Measurements from ENCODE around the gene WDR75.

The WDR75 gene

DNA sequence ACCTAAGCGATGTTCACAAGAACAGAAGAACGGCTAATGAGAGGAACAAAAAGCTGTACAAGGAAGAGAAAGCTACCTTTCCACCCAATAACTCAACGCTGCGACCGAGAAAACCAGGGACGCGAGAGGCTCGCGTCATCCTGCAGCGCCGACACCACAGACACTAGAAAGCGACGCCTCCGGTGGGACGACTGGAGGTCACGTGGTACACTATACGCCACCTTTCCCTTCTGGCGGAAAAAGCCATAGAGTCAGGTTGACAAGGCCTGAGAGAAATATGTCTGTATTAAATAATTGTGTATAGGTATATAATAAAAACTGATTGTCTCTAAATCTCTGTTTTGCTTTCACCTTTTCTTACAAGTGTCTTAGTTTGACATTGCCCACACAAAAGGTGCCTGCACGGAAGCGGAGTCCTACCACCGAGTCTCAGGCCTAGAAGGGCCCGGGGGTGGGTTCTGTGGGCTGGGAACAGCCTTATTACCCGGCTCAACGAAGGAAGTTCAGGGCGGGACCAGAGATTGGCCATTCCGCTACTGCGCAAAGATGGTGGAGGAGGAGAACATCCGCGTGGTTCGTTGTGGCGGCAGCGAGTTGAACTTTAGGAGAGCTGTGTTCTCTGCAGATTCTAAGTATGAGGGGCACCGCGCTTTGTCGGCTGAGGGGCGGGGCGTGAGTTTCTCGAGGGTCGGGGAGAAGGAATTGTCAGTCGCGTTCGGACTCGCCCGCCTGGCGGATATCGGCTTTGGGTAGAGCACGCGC, at the start of gene WDR75:
TSS of gene WDR75 (plus strand) at position 528 of the 762 bp plus-strand sequence. CDS start at position 547, 19 bp downstream.
- Histone ChIP-seq H3K4me1 (ENCODE audit: control insufficient read depth in 5 of 5, insufficient read depth in 5 of 5, low read length in 5 of 5) (peaks cover 2 to 21% (median 17%) of the 10 kb centered on the region in 5 donors), H3K9me3 (ENCODE audit: control insufficient read depth in 5 of 5, low read length in 5 of 5) (no peaks in the 10 kb centered on the region), H3K27ac (ENCODE audit: low read depth, low read length) (peak within 1 kb of the TSS; percentile 96), H3K9ac (ENCODE audit: low read length in 5 of 5) (peak within 1 kb of the TSS; percentile 81 to 94 (median 91)), H3K36me3 (ENCODE audit: control insufficient read depth in 5 of 5, insufficient read depth in 5 of 5, low read length in 5 of 5) (peaks cover 0 to 5% (median under 1%) of the 10 kb centered on the region in 5 donors), H3K27me3 (ENCODE audit: control insufficient read depth in 5 of 5, insufficient read depth in 4 of 5, low read length in 5 of 5) (no peaks in the 10 kb centered on the region), H3K4me3 (ENCODE audit: low read depth in 1 of 5, low read length in 5 of 5) (peak within 1 kb of the TSS; percentile 86 to 100 (median 95))

DNA sequence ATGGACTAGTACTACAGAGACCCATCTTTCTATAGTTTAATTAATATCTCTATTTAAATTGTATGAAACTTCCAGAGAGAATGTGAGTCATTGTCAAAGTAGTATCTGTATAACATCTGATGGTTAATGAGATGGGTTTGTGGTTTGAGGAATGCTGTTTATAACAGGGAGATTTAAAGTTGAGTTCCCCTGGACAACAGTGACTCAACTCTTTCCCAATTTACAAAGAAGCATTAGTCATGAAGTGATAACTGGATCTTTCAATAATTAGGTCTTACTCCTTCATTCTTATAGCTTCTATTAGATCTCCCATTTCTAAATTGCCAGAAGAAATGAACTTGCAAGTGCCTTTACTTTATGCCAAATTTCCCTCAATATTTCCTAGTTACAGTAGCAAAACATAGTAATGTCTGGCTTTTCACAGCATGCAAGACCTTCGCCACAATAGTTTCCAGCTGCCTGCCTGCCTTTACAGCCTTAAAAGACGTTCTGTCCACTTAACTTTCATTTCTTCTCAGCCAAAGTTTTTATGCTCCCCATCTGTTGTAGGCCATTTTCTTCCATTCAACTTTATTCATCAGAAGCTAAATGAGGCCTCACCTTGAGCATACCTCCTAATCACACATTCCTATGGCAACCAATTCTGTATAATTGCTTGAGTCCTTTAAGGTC, 47.7 kb upstream of the WDR75 start:
- peak overlapping the region in 2 of 5 donors; percentile 25 to 26 for H3K4me3 ChIP-seq (ENCODE audit: low read depth in 1 of 5, low read length in 5 of 5)
- H3K27me3 ChIP-seq (ENCODE audit: control insufficient read depth in 5 of 5, insufficient read depth in 4 of 5, low read length in 5 of 5): no peaks in the 10 kb centered on the region
- H3K36me3 ChIP-seq (ENCODE audit: control insufficient read depth in 5 of 5, insufficient read depth in 5 of 5, low read length in 5 of 5): no peaks in the 10 kb centered on the region
- no peak overlapping the region for H3K9ac ChIP-seq (ENCODE audit: low read length in 5 of 5)
- H3K27ac ChIP-seq (ENCODE audit: low read depth, low read length): peak overlapping the region; percentile 69
- H3K4me1 ChIP-seq (ENCODE audit: control insufficient read depth in 5 of 5, insufficient read depth in 5 of 5, low read length in 5 of 5): peaks cover 0 to 8% (median 0%) of the 10 kb centered on the region in 5 donors
- H3K9me3 ChIP-seq (ENCODE audit: control insufficient read depth in 5 of 5, low read length in 5 of 5): no peaks in the 10 kb centered on the region

DNA sequence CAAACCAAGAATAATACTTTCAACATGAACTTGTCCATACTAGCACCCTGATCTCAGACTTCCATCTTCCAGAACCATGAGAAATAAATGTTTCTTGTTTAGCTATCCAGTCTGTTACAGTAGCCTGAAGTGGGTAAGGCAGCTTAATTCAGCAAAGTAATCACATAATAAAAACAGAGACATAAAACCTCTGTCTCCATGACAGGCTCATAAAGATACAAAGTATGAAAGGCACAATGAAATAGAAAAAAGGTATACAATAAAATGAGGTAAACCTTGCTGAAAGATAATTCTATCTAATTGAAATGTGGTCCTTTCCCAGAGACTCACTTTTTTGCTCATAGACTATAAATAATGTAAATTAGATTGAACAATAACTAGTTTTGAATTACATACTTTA, 46.7 kb upstream of the WDR75 start:
- no peaks in the 10 kb centered on the region for H3K36me3 ChIP-seq (ENCODE audit: control insufficient read depth in 5 of 5, insufficient read depth in 5 of 5, low read length in 5 of 5)
- H3K4me3 ChIP-seq (ENCODE audit: low read depth in 1 of 5, low read length in 5 of 5): no peak overlapping the region
- peak overlapping the region; percentile 69 for H3K27ac ChIP-seq (ENCODE audit: low read depth, low read length)
- peaks cover 0 to 8% (median 0%) of the 10 kb centered on the region in 5 donors for H3K4me1 ChIP-seq (ENCODE audit: control insufficient read depth in 5 of 5, insufficient read depth in 5 of 5, low read length in 5 of 5)
- H3K9ac ChIP-seq (ENCODE audit: low read length in 5 of 5): no peak overlapping the region
- H3K27me3 ChIP-seq (ENCODE audit: control insufficient read depth in 5 of 5, insufficient read depth in 4 of 5, low read length in 5 of 5): no peaks in the 10 kb centered on the region
- H3K9me3 ChIP-seq (ENCODE audit: control insufficient read depth in 5 of 5, low read length in 5 of 5): no peaks in the 10 kb centered on the region

DNA sequence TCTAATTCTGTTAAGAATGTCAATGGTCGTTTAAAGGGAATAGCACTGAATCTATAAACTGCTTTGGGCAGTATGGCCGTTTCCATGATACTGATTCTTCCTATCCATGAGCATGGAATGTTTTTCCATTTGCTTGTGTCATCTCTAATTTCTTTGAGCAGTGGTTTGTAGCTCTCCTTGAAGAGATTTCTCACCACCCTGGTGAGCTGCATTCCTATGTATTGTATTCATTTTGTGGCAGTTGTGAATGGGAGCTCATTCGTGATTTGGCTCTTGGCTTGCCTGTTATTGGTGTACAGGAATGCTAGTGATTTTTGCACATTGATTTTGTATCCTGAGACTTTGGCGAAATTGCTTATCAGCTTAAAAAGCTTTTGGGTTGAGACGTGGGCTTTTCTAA, 38.3 kb upstream of the WDR75 start:
- no peak overlapping the region for H3K4me3 ChIP-seq (ENCODE audit: low read depth in 1 of 5, low read length in 5 of 5)
- no peaks in the 10 kb centered on the region for H3K9me3 ChIP-seq (ENCODE audit: control insufficient read depth in 5 of 5, low read length in 5 of 5)
- H3K27me3 ChIP-seq (ENCODE audit: control insufficient read depth in 5 of 5, insufficient read depth in 4 of 5, low read length in 5 of 5): no peaks in the 10 kb centered on the region
- H3K4me1 ChIP-seq (ENCODE audit: control insufficient read depth in 5 of 5, insufficient read depth in 5 of 5, low read length in 5 of 5): peaks cover 0 to 5% (median 3%) of the 10 kb centered on the region in 5 donors
- H3K9ac ChIP-seq (ENCODE audit: low read length in 5 of 5): no peak overlapping the region
- H3K27ac ChIP-seq (ENCODE audit: low read depth, low read length): no peak overlapping the region
- no peaks in the 10 kb centered on the region for H3K36me3 ChIP-seq (ENCODE audit: control insufficient read depth in 5 of 5, insufficient read depth in 5 of 5, low read length in 5 of 5)

DNA sequence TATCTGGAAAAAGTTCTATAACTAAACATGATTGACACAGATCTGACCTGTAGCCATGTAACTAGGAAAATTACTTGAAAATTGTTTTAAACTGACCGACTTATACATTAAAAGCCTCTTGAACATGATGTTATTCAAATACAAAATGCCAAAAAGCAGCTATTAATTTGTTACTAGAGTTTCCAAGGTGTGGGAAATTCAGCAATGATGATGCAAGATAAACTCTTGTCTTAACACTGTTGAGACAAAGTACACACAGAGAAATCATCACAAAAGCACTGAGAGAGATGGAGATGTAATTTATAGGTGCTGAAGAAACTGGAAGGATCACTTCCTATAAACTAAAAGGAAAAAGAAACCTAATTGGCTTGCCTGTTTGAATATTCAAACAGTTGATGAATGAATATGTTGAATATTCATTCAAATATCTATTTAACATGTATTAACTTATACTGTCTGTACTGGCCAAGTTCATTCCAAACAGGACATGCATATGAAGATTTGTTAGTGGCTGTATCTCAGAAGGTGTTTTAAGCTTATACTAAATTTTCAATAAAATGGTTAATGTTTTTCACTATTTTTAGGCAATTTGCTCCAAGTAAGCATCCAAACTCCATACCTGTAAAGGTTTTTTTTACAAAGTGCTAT, 34.6 kb upstream of the WDR75 start:
- Histone ChIP-seq H3K36me3 (ENCODE audit: control insufficient read depth in 5 of 5, insufficient read depth in 5 of 5, low read length in 5 of 5) (no peaks in the 10 kb centered on the region), H3K27me3 (ENCODE audit: control insufficient read depth in 5 of 5, insufficient read depth in 4 of 5, low read length in 5 of 5) (no peaks in the 10 kb centered on the region), H3K9ac (ENCODE audit: low read length in 5 of 5) (no peak overlapping the region), H3K9me3 (ENCODE audit: control insufficient read depth in 5 of 5, low read length in 5 of 5) (no peaks in the 10 kb centered on the region), H3K4me3 (ENCODE audit: low read depth in 1 of 5, low read length in 5 of 5) (no peak overlapping the region), H3K4me1 (ENCODE audit: control insufficient read depth in 5 of 5, insufficient read depth in 5 of 5, low read length in 5 of 5) (peaks cover 0 to 14% (median 6%) of the 10 kb centered on the region in 5 donors), H3K27ac (ENCODE audit: low read depth, low read length) (no peak overlapping the region)

DNA sequence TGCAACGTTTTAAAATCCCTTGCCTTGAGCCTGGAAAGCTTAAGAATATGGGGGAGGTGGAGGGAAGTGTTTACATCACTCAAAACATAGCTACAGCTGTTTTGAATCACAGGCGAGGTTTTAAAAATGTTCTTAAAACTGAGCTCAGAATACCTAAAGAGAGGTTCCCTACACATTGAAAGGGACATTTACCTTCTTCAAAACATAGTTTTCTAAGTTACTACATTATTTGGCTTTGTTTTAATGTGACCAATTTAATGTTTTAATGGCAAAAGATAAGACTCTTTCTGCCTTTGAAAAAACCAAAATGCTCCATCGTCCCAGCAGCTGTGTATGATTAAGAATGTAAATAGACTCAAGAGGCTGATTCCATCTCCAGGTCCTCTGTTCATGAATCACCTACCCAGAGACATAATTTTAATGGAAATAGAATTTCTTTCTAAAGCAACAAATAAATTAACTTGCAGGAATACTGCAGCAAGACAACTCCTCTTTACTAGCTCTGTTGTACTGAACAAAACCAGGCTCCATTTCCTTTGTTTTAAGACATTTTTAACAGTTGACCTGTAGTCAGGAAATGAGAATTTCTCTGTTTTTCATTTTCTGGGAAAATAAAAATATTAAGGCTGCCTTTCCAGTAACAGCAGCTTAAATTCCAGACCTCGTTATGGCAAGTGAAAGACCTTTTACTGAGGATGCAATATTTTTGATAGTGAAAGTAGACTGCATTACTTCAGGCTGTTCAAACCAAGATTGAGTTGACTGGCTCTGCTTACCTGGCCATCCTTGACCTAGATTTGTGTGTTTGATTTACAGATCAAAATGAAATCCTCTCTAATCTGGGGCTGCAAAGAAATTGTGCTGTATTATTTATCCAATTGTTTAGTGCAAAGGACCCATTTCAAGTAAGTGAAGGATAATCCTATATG, 33.7 kb upstream of the WDR75 start:
- Histone ChIP-seq H3K27ac (ENCODE audit: low read depth, low read length) (peak overlapping the region; percentile 11), H3K4me3 (ENCODE audit: low read depth in 1 of 5, low read length in 5 of 5) (peak overlapping the region in 4 of 5 donors; percentile 1 to 34 (median 16)), H3K9ac (ENCODE audit: low read length in 5 of 5) (peak overlapping the region in 1 of 5 donors; percentile 6)

DNA sequence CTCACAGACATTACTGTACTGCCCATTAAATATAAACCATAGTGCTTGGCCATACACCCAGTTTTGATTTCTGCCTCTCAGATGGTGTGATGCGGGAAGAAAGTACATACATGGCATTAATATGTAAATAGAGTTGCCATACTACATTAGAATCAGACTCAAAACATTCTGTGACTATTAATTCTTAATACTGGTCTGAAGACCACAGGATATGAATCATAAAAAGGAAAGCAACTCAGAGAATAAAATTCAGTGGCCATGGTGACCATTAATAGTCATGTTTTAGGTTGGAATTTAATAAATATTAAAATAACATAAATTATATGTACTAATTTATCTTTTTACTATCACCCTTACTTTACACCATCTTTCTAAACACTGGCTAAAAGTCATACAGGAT, 33.0 kb upstream of the WDR75 start:
- Histone ChIP-seq H3K9me3 (ENCODE audit: control insufficient read depth in 5 of 5, low read length in 5 of 5) (no peaks in the 10 kb centered on the region), H3K4me3 (ENCODE audit: low read depth in 1 of 5, low read length in 5 of 5) (no peak overlapping the region), H3K9ac (ENCODE audit: low read length in 5 of 5) (no peak overlapping the region), H3K27ac (ENCODE audit: low read depth, low read length) (peak overlapping the region; percentile 11), H3K27me3 (ENCODE audit: control insufficient read depth in 5 of 5, insufficient read depth in 4 of 5, low read length in 5 of 5) (no peaks in the 10 kb centered on the region), H3K36me3 (ENCODE audit: control insufficient read depth in 5 of 5, insufficient read depth in 5 of 5, low read length in 5 of 5) (no peaks in the 10 kb centered on the region), H3K4me1 (ENCODE audit: control insufficient read depth in 5 of 5, insufficient read depth in 5 of 5, low read length in 5 of 5) (peaks cover 0 to 17% (median 10%) of the 10 kb centered on the region in 5 donors)

More for the DNA sequence above, 33.7 kb upstream of the WDR75 start:
- Histone ChIP-seq H3K36me3 (ENCODE audit: control insufficient read depth in 5 of 5, insufficient read depth in 5 of 5, low read length in 5 of 5) (no peaks in the 10 kb centered on the region), H3K9me3 (ENCODE audit: control insufficient read depth in 5 of 5, low read length in 5 of 5) (no peaks in the 10 kb centered on the region), H3K4me1 (ENCODE audit: control insufficient read depth in 5 of 5, insufficient read depth in 5 of 5, low read length in 5 of 5) (peaks cover 0 to 17% (median 10%) of the 10 kb centered on the region in 5 donors), H3K27me3 (ENCODE audit: control insufficient read depth in 5 of 5, insufficient read depth in 4 of 5, low read length in 5 of 5) (no peaks in the 10 kb centered on the region)

DNA sequence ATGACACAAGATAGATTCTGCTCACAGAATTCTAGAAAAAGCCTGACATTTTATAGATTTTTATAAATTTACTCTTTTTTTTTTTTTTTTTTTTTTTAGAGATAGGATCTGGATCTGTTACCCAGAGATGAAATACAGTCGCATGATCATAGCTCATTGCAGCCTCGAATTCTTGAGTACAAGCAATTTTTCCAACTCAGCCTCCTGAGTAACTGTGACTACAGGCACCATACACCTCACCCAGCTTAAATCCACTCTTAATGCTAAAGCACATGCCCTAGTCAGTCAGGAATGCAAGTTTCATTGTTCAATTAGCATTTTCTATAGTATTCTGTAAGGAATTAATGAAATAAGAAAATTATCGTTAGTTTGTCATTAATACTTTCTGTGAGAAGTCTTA, 32.1 kb upstream of the WDR75 start:
- Histone ChIP-seq H3K4me3 (ENCODE audit: low read depth in 1 of 5, low read length in 5 of 5) (no peak overlapping the region), H3K4me1 (ENCODE audit: control insufficient read depth in 5 of 5, insufficient read depth in 5 of 5, low read length in 5 of 5) (peaks cover 0 to 17% (median 10%) of the 10 kb centered on the region in 5 donors), H3K9ac (ENCODE audit: low read length in 5 of 5) (no peak overlapping the region), H3K27me3 (ENCODE audit: control insufficient read depth in 5 of 5, insufficient read depth in 4 of 5, low read length in 5 of 5) (no peaks in the 10 kb centered on the region), H3K36me3 (ENCODE audit: control insufficient read depth in 5 of 5, insufficient read depth in 5 of 5, low read length in 5 of 5) (no peaks in the 10 kb centered on the region), H3K9me3 (ENCODE audit: control insufficient read depth in 5 of 5, low read length in 5 of 5) (no peaks in the 10 kb centered on the region), H3K27ac (ENCODE audit: low read depth, low read length) (no peak overlapping the region)

DNA sequence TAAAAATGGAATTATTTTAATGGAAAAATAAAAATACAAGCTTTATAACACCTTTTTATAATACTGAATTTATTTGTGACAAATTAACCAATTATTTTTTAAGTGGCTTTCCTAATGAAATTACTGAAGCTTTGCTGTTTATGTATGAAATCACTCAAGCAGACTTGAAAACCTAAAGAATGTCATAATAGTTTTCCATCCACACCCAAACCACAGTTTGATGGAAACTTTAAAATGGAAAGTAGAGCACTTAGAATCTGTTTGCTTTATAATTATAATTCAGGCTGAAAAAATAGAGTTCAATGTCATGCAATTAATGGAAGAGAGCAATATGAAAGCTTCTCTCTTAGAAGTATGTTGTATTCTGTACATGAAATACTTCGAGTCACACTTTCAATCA, 31.6 kb upstream of the WDR75 start:
- Histone ChIP-seq H3K9ac (ENCODE audit: low read length in 5 of 5) (no peak overlapping the region), H3K9me3 (ENCODE audit: control insufficient read depth in 5 of 5, low read length in 5 of 5) (no peaks in the 10 kb centered on the region), H3K27me3 (ENCODE audit: control insufficient read depth in 5 of 5, insufficient read depth in 4 of 5, low read length in 5 of 5) (no peaks in the 10 kb centered on the region), H3K4me1 (ENCODE audit: control insufficient read depth in 5 of 5, insufficient read depth in 5 of 5, low read length in 5 of 5) (peaks cover 0 to 17% (median 10%) of the 10 kb centered on the region in 5 donors), H3K27ac (ENCODE audit: low read depth, low read length) (no peak overlapping the region), H3K36me3 (ENCODE audit: control insufficient read depth in 5 of 5, insufficient read depth in 5 of 5, low read length in 5 of 5) (no peaks in the 10 kb centered on the region), H3K4me3 (ENCODE audit: low read depth in 1 of 5, low read length in 5 of 5) (no peak overlapping the region)

Measured in subcutaneous abdominal adipose tissue (tissue), 5 donors.